ENCODE measurements around the gene ANKRD44. TPM values are rescaled to one million over a fixed set of nuclear protein-coding genes. Genes with fewer than 3 reads are reported as not detected.

The ANKRD44 gene
- total RNA-seq, 4 donors from 2014 or later: 9.1 to 20.8 (median 14.9) TPM

DNA sequence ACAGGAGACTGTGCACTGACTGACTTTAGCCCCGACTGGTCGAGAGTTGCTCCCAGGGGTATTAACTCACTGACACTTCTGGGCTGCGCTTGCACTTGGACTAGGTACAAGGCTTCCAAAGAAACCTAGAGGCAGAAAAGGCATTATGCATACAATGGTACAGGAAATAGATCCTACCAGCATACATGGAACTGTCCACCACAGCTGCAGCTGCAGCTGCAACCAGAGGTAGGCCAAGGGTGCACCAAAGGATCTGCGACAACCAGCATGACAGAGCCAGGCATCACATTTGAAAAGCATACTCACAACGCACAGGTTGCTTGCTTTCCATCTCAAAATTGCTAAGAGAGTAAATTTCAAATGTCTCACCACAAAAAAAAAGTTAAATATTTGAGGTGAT lies 361.5 kb downstream of the ANKRD44 start:
- DNase-seq (ENCODE audit: low spot score in 2 of 2): no peak
- 62 to 72% methylated on average over 5 of the region's 5 CpGs for WGBS, 2 donors
- no peak overlapping the region for H3K4me3 ChIP-seq (ENCODE audit: low read depth, poor library complexity, severe bottlenecking)
- intact Hi-C loops (cut with DNase I; ENCODE audit: low total_unique reads): no loop called here
- TF ChIP-seq POLR2A (IDR thresholded peaks at IDR 0.05): no peak
- TF ChIP-seq, protein P1, sequence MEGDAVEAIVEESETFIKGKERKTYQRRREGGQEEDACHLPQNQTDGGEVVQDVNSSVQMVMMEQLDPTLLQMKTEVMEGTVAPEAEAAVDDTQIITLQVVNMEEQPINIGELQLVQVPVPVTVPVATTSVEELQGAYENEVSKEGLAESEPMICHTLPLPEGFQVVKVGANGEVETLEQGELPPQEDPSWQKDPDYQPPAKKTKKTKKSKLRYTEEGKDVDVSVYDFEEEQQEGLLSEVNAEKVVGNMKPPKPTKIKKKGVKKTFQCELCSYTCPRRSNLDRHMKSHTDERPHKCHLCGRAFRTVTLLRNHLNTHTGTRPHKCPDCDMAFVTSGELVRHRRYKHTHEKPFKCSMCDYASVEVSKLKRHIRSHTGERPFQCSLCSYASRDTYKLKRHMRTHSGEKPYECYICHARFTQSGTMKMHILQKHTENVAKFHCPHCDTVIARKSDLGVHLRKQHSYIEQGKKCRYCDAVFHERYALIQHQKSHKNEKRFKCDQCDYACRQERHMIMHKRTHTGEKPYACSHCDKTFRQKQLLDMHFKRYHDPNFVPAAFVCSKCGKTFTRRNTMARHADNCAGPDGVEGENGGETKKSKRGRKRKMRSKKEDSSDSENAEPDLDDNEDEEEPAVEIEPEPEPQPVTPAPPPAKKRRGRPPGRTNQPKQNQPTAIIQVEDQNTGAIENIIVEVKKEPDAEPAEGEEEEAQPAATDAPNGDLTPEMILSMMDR (IDR thresholded peaks at IDR 0.05): no peak

DNA sequence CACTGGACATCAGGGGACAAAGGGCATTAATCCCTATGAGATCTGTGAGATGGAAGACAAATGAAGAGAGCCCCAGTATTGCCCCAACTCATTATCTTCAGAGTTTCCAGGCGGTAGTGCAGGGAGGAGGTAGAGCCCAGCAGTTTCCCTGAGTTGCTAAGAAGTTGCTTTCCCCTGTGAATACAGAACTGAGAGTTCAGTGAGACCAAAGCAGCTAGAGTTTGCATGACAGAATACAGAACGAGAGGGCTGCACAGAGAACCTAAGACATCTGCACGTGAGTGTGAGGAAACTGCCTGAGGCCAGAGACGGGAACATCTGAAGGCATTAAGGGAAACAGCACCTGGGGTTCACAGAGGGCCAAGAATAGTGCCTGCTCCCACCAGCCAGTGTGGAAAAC lies 366.0 kb downstream of the ANKRD44 start:
- H3K4me3 ChIP-seq (ENCODE audit: low read depth, poor library complexity, severe bottlenecking): no peak overlapping the region
- TF ChIP-seq, protein P1 (IDR thresholded peaks at IDR 0.05): no peak
- no peak for TF ChIP-seq POLR2A (IDR thresholded peaks at IDR 0.05)
- no peak for DNase-seq (ENCODE audit: low spot score in 2 of 2)
- WGBS, 2 donors: 39 to 42% methylated on average over 4 of the region's 4 CpGs
- intact Hi-C loops (cut with DNase I; ENCODE audit: low total_unique reads): no loop called here

DNA sequence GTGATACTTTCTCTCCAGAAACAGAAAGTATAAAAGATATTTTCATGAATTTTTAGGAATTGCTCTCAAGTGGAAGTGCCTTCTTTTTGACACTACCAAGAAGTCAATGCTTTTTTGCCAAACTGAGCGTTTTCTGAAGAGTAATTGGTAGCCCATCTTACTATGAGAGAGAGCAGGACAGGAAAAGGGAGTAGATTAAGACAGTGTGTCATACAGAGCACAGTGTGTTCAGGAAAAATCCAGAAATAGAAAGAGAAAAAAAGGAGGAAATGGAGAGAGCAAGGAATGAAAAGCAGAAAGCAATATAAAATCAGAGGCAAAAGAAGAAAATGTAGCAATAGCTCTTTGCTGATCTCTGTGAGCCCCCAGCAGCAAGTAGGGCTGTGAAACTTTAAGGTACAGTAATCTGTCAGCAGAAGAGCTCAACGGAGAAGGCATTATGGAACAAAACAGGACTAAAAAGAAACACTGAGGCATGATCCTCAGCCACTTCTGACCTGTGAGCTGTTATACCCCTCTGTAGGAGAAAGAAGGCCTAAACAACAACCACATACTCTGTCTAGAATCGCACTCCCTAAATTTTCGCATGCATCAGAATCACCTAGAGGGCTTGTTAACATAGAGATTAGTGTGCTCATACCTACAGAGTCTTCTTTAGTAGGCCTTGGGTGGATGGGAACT lies 369.0 kb downstream of the ANKRD44 start:
- intact Hi-C loops (cut with DNase I; ENCODE audit: low total_unique reads): no loop called here
- DNase-seq (ENCODE audit: low spot score in 2 of 2): no peak
- TF ChIP-seq POLR2A (IDR thresholded peaks at IDR 0.05): no peak
- TF ChIP-seq, protein P1 (IDR thresholded peaks at IDR 0.05): no peak
- H3K4me3 ChIP-seq (ENCODE audit: low read depth, poor library complexity, severe bottlenecking): no peak overlapping the region
- WGBS, 2 donors: 81 to 82% methylated on average over 4 of the region's 4 CpGs

DNA sequence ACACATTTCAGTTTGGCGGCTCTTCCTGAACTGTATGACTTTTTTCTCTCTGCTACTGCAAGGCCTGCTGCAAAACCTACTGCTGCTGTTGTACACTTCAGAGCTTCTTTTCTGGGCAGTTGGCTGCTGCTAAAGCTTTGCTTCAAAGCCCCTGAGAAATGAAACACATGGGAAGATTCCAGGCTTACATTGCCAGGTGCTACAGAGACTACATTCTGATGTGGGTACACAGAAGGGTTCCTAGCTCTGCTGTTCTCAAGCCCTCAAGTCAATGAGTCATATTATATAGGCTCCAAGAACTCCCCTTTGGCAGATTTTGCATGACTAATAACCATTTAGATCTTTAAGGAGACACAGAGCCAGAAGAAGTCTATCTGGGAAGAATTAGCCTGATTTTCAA lies 371.2 kb downstream of the ANKRD44 start:
- TF ChIP-seq, protein P1 (IDR thresholded peaks at IDR 0.05): no peak
- no peak for TF ChIP-seq POLR2A (IDR thresholded peaks at IDR 0.05)
- no peak overlapping the region for H3K4me3 ChIP-seq (ENCODE audit: low read depth, poor library complexity, severe bottlenecking)
- no peak for DNase-seq (ENCODE audit: low spot score in 2 of 2)
- 52 to 61% methylated on average over 1 of the region's 1 CpG for WGBS, 2 donors
- intact Hi-C loops (cut with DNase I; ENCODE audit: low total_unique reads): no loop called here

Other genes starting within 250 kb of the ANKRD44 start
- 100 to 1,000 TPM; 160 to 327 (median 242) TPM for gene SF3B1, start 124.2 kb upstream of the ANKRD44 start, total RNA-seq
- 10 to 100 TPM; 21.5 to 28.1 (median 27.1) TPM for gene COQ10B, start 142.8 kb upstream of the ANKRD44 start, total RNA-seq
- gene HSPD1, start 189.1 kb upstream of the ANKRD44 start, total RNA-seq: 100 to 1,000 TPM in 1 of 4 donors, 10 to 100 TPM in 3; 74.7 to 104 (median 88.9) TPM
- gene HSPE1, start 189.6 kb upstream of the ANKRD44 start, total RNA-seq: 10 to 100 TPM; 39.3 to 70.3 (median 50.7) TPM
- gene MOB4, start 205.3 kb upstream of the ANKRD44 start, total RNA-seq: 10 to 100 TPM; 22.6 to 31.2 (median 25.0) TPM